ENCODE data around the gene SPTSSB. TPM values are rescaled to one million over a fixed set of nuclear protein-coding genes. Genes with fewer than 3 reads are reported as not detected.

SPTSSB gene
- total RNA-seq (not detected), polyA plus RNA-seq (1 to 10 TPM in 1 of 3 donors, under 1 TPM in 2; 0.09 to 6.0 (median 0.46) TPM)

- Histone ChIP-seq H3K36me3 (no peaks in the 10 kb centered on the region), H3K9me3 (no peaks in the 10 kb centered on the region), H3K4me1 (peaks cover 0 to 21% (median 19%) of the 10 kb centered on the region in 4 donors), H3K27ac (no peak within 1 kb of the TSS), H3K4me3 (peak within 1 kb of the TSS; percentile 11 to 57 (median 48)), H3K27me3 (peaks cover 0 to 16% (median 0%) of the 10 kb centered on the region in 3 donors)
- WGBS, 2 donors: 1% methylated on average over 53 of the region's 53 CpGs
- peak; percentile 54 for DNase-seq
- intact Hi-C loops (cut with DNase I): no loop called here
- TF ChIP-seq CTCF (IDR thresholded peaks at IDR 0.05) (no peak), POLR2A (IDR thresholded peaks at IDR 0.05) (no peak), POLR2AphosphoS5 (IDR thresholded peaks at IDR 0.05) (no peak), EP300 (IDR thresholded peaks at IDR 0.05) (no peak)
Measured at GRCh38 chr3:161371441-161372320, at the start of gene SPTSSB. Gene SPTSSB (minus strand): TSS chr3:161371517. CDS start chr3:161346323, 25,194 bp downstream.

GRCh38 chr3:161420746-161421145, 49.4 kb upstream of the SPTSSB start:
- Histone ChIP-seq H3K9me3 (peaks cover 0 to 3% (median 0%) of the 10 kb centered on the region in 4 donors), H3K4me1 (peaks cover 0 to 8% (median 7%) of the 10 kb centered on the region in 4 donors), H3K36me3 (no peaks in the 10 kb centered on the region), H3K27me3 (no peaks in the 10 kb centered on the region), H3K4me3 (no peak overlapping the region), H3K27ac (no peak overlapping the region)
- intact Hi-C loops (cut with DNase I): loop anchor here (5.0 kb wide), 1 partner anchor 713 kb away; no protein-coding TSS in a partner anchor
- no peak for DNase-seq
- 29 to 57% methylated on average over 8 of the region's 8 CpGs for WGBS, 2 donors
- no peak for TF ChIP-seq POLR2A (IDR thresholded peaks at IDR 0.05)

- Histone ChIP-seq H3K4me3 (no peak overlapping the region), H3K9me3 (peaks cover 0 to 3% (median 0%) of the 10 kb centered on the region in 4 donors), H3K27ac (no peak overlapping the region), H3K27me3 (no peaks in the 10 kb centered on the region), H3K4me1 (peaks cover 0 to 15% (median 11%) of the 10 kb centered on the region in 4 donors), H3K36me3 (no peaks in the 10 kb centered on the region)
- intact Hi-C loops (cut with DNase I): loop anchor here (5.0 kb wide), 1 partner anchor 712 kb away; no protein-coding TSS in a partner anchor
- TF ChIP-seq EP300 (IDR thresholded peaks at IDR 0.05): no peak
- TF ChIP-seq POLR2AphosphoS5 (IDR thresholded peaks at IDR 0.05): no peak
- no peak for TF ChIP-seq POLR2A (IDR thresholded peaks at IDR 0.05)
- TF ChIP-seq CTCF (IDR thresholded peaks at IDR 0.05): no peak
- 80 to 90% methylated on average over 3 of the region's 3 CpGs for WGBS, 2 donors
- DNase-seq: no peak
Measured at GRCh38 chr3:161419555-161420333, 48.4 kb upstream of the SPTSSB start.

GRCh38 chr3:161415506-161416231, 44.4 kb upstream of the SPTSSB start:
- TF ChIP-seq POLR2A (IDR thresholded peaks at IDR 0.05): no peak
- TF ChIP-seq POLR2AphosphoS5 (IDR thresholded peaks at IDR 0.05): peak in 1 of 4 donors; percentile 12
- intact Hi-C loops (cut with DNase I): no loop called here
- DNase-seq: no peak
- H3K27me3 ChIP-seq: no peaks in the 10 kb centered on the region
- no peaks in the 10 kb centered on the region for H3K36me3 ChIP-seq
- WGBS, 2 donors: 13 to 47% methylated on average over 1 of the region's 1 CpG
- peaks cover 0 to 27% (median 17%) of the 10 kb centered on the region in 4 donors for H3K4me1 ChIP-seq
- peak overlapping the region in 3 of 4 donors; percentile 35 to 49 (median 47) for H3K27ac ChIP-seq
- H3K4me3 ChIP-seq: no peak overlapping the region
- H3K9me3 ChIP-seq: peaks cover 0 to 3% (median 0%) of the 10 kb centered on the region in 4 donors

- no peak for DNase-seq
- TF ChIP-seq POLR2AphosphoS5 (IDR thresholded peaks at IDR 0.05) (no peak), CTCF (IDR thresholded peaks at IDR 0.05) (no peak), EP300 (IDR thresholded peaks at IDR 0.05) (no peak)
- H3K36me3 ChIP-seq: no peaks in the 10 kb centered on the region
- H3K27ac ChIP-seq: no peak overlapping the region
- peaks cover 0 to 27% (median 17%) of the 10 kb centered on the region in 4 donors for H3K4me1 ChIP-seq
- 92 to 94% methylated on average over 1 of the region's 1 CpG for WGBS, 2 donors
- no peaks in the 10 kb centered on the region for H3K27me3 ChIP-seq
- peaks cover 0 to 3% (median 0%) of the 10 kb centered on the region in 4 donors for H3K9me3 ChIP-seq
- intact Hi-C loops (cut with DNase I): no loop called here
- H3K4me3 ChIP-seq: no peak overlapping the region
Measured at GRCh38 chr3:161414907-161415306, 43.6 kb upstream of the SPTSSB start.
